ENCODE results near the gene PRR12. TPM values are rescaled to one million over a fixed set of nuclear protein-coding genes. Genes with fewer than 3 reads are reported as not detected.

The PRR12 gene
- total RNA-seq, 1 experiment from 2014 or later = 22.9 TPM

- no peak for TF ChIP-seq TCF7L2 (IDR thresholded peaks at IDR 0.05; ENCODE audit: low read depth, low read length)
- no peak for TF ChIP-seq CTCF (IDR thresholded peaks at IDR 0.05)
- no peak for TF ChIP-seq SIN3A (IDR thresholded peaks at IDR 0.05; ENCODE audit: borderline replicate concordance, insufficient read depth, low read depth, low read length)
- no peak for TF ChIP-seq POLR2AphosphoS5 (IDR thresholded peaks at IDR 0.05; ENCODE audit: low read depth, low read length)
- no peak for TF ChIP-seq REST (IDR thresholded peaks at IDR 0.05; ENCODE audit: insufficient read depth in 1 of 2, low read depth in 2 of 2, low read length in 1 of 2)
- ATAC-seq = peak; percentile 82
- peak; percentile 52 for DNase-seq (ENCODE audit: low read depth, low spot score)
- Histone ChIP-seq H3K27me3 (ENCODE audit: control insufficient read depth, insufficient read depth, low read length) (no peaks in the 10 kb centered on the region), H3K9me3 (ENCODE audit: control insufficient read depth, insufficient read depth, low read depth, low read length) (no peaks in the 10 kb centered on the region), H3K4me1 (ENCODE audit: control insufficient read depth, insufficient read depth, low read length) (peaks cover 7% of the 10 kb centered on the region), H3K27ac (ENCODE audit: low read length) (peak overlapping the region; percentile 34; the same call in 1 of the 2 replicates), H3K4me3 (ENCODE audit: low read depth in 2 of 2, low read length in 2 of 2) (no peak overlapping the region), H3K36me3 (ENCODE audit: control insufficient read depth, insufficient read depth, low read length) (no peaks in the 10 kb centered on the region)
- in situ Hi-C loops (cut with HindIII; ENCODE audit: low pct_unique_long_range_greater_than_20kb, low sequenced_read_pairs) = no loop called here
- ChIA-PET CTCF (no interaction called here), POLR2A (interaction anchor here (0.5 kb wide), 1 partner anchor 20 kb away, joined by 5 read pairs; no protein-coding TSS in a partner anchor)
- intact Hi-C loops (cut with micrococcal nuclease; ENCODE audit: unreplicated experiment) = no loop called here
- BruUV-seq (replicated peaks) = TSS peak; percentile 55
Observed at GRCh38 chr19:49614096-49614833, 23.3 kb downstream of the PRR12 start.

GRCh38 chr19:49615861-49616260, 24.9 kb downstream of the PRR12 start:
- Histone ChIP-seq H3K4me3 (ENCODE audit: low read depth in 2 of 2, low read length in 2 of 2) (no peak overlapping the region), H3K27ac (ENCODE audit: low read length) (no peak overlapping the region), H3K4me1 (ENCODE audit: control insufficient read depth, insufficient read depth, low read length) (peaks cover 7% of the 10 kb centered on the region), H3K27me3 (ENCODE audit: control insufficient read depth, insufficient read depth, low read length) (no peaks in the 10 kb centered on the region), H3K9me3 (ENCODE audit: control insufficient read depth, insufficient read depth, low read depth, low read length) (no peaks in the 10 kb centered on the region), H3K36me3 (ENCODE audit: control insufficient read depth, insufficient read depth, low read length) (no peaks in the 10 kb centered on the region)
- DNase-seq (ENCODE audit: low read depth, low spot score) (no peak), ATAC-seq (no peak)
- in situ Hi-C loops (cut with HindIII; ENCODE audit: low pct_unique_long_range_greater_than_20kb, low sequenced_read_pairs) = no loop called here
- TF ChIP-seq POLR2AphosphoS5 (IDR thresholded peaks at IDR 0.05; ENCODE audit: low read depth, low read length) = no peak
- no peak for TF ChIP-seq CTCF (IDR thresholded peaks at IDR 0.05)
- TF ChIP-seq TCF7L2 (IDR thresholded peaks at IDR 0.05; ENCODE audit: low read depth, low read length) = no peak
- no peak for TF ChIP-seq SIN3A (IDR thresholded peaks at IDR 0.05; ENCODE audit: borderline replicate concordance, insufficient read depth, low read depth, low read length)
- no peak for TF ChIP-seq REST (IDR thresholded peaks at IDR 0.05; ENCODE audit: insufficient read depth in 1 of 2, low read depth in 2 of 2, low read length in 1 of 2)
- intact Hi-C loops (cut with micrococcal nuclease; ENCODE audit: unreplicated experiment) = no loop called here
- ChIA-PET POLR2A (no interaction called here), CTCF (no interaction called here)
- BruUV-seq (replicated peaks) = no TSS peak
